OCI-LY3 (cell line): ENCODE data around the gene CPNE2.

Experiments used
- EZH2phosphoT487 ChIP-seq: fragments of 200-600 bp; shearing (Covaris generic); IDR thresholded peaks from 2 replicates; pipeline ENCODE4 v1.6.1; 2018; ENCODE audit warnings: antibody characterized with exemption, mixed run types, low read depth
- TF ChIP-seq, protein P1 (sequence below): fragments of 200-600, 300-600 bp; sonication (generic); IDR thresholded peaks from 2 replicates; pipeline ENCODE4 v1.5.1; 2014; ENCODE audit warnings: antibody characterized with exemption, low read length, low read depth

DNA sequence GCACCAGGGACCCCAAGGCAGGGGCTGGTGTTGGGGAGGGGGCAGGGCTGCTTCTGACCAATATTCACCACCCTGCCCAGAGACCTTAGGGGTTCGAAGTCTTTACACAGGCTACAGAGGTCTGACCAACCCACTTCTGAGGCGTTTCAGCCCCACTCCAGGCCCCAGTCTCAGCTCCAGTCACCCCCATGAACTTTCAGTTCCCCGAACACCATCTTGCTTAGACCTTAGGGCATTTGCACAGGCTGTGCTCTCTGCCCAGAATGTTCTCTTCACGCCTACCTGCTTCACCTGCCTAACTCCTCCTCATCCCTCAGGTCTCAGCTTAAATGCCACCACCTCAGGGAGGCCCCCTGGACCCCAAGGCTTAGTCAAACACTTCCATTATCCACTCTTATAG is 25.8 kb upstream of the CPNE2 start:
- TF ChIP-seq, protein P1, sequence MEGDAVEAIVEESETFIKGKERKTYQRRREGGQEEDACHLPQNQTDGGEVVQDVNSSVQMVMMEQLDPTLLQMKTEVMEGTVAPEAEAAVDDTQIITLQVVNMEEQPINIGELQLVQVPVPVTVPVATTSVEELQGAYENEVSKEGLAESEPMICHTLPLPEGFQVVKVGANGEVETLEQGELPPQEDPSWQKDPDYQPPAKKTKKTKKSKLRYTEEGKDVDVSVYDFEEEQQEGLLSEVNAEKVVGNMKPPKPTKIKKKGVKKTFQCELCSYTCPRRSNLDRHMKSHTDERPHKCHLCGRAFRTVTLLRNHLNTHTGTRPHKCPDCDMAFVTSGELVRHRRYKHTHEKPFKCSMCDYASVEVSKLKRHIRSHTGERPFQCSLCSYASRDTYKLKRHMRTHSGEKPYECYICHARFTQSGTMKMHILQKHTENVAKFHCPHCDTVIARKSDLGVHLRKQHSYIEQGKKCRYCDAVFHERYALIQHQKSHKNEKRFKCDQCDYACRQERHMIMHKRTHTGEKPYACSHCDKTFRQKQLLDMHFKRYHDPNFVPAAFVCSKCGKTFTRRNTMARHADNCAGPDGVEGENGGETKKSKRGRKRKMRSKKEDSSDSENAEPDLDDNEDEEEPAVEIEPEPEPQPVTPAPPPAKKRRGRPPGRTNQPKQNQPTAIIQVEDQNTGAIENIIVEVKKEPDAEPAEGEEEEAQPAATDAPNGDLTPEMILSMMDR = no peak
- no peak for TF ChIP-seq EZH2phosphoT487
